ENCODE measurements around the gene DGKH. TPM values are rescaled to one million over a fixed set of nuclear protein-coding genes. Genes with fewer than 3 reads are reported as not detected.

The DGKH gene
- total and polyA plus RNA-seq, 10 of the 15 experiments (the other 5 are each of a cell fraction or from before 2014, with no cell fraction given): 1.3 to 15.2 (median 7.3) TPM

DNA sequence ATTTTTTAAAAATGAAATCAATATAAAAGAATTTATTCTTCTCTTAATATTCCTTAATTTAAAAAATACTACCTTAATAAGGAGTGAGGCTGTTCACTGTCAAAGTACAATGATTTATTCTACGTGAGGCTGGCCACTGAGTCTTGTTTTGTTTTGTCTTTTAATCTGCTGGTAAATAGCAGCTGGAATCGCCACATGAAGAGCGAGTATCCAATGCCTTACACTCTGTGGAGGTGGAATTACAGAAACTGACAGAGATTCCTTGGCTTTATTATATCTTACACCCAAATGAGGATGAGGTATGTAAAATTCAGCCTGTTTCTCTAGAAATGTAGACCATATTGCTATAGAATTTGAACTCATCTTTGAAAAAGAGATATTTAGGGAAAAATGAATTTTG lies 170.6 kb downstream of the DGKH start:
- no peak for ATAC-seq
- TF ChIP-seq NFYA (IDR thresholded peaks at IDR 0.05; ENCODE audit: borderline replicate concordance, low read depth, low read length) (no peak), TARDBP (IDR thresholded peaks at IDR 0.05; ENCODE audit: borderline replicate concordance) (no peak), PAX8 (IDR thresholded peaks at IDR 0.05) (no peak), ETV6 (conservative IDR thresholded peaks at IDR 0.05 in 1 of 2, IDR thresholded peaks at IDR 0.05 in 1 of 2; ENCODE audit: borderline replicate concordance in 1 of 2, low read depth in 1 of 2) (no peak), EED (IDR thresholded peaks at IDR 0.05; ENCODE audit: low read depth) (no peak), RUNX3 (IDR thresholded peaks at IDR 0.05; ENCODE audit: low read length) (no peak), POU2F2 (IDR thresholded peaks at IDR 0.05; ENCODE audit: borderline replicate concordance, low read depth, low read length) (no peak), RCOR1 (conservative IDR thresholded peaks at IDR 0.05; ENCODE audit: low read depth, low read length) (no peak), BMI1 (IDR thresholded peaks at IDR 0.05; ENCODE audit: borderline replicate concordance) (no peak), E2F8 (IDR thresholded peaks at IDR 0.05; ENCODE audit: low read depth, partially characterized antibody) (no peak), HDAC6 (IDR thresholded peaks at IDR 0.05; ENCODE audit: unreplicated experiment) (no peak), ZNF384 (IDR thresholded peaks at IDR 0.05; ENCODE audit: borderline replicate concordance, low read depth, low read length) (no peak), HDAC2 (IDR thresholded peaks at IDR 0.05) (no peak)
- TF ChIP-seq, protein P1, sequence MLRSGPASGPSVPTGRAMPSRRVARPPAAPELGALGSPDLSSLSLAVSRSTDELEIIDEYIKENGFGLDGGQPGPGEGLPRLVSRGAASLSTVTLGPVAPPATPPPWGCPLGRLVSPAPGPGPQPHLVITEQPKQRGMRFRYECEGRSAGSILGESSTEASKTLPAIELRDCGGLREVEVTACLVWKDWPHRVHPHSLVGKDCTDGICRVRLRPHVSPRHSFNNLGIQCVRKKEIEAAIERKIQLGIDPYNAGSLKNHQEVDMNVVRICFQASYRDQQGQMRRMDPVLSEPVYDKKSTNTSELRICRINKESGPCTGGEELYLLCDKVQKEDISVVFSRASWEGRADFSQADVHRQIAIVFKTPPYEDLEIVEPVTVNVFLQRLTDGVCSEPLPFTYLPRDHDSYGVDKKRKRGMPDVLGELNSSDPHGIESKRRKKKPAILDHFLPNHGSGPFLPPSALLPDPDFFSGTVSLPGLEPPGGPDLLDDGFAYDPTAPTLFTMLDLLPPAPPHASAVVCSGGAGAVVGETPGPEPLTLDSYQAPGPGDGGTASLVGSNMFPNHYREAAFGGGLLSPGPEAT (IDR thresholded peaks at IDR 0.05; ENCODE audit: low read depth): no peak
- intact Hi-C loops (cut with micrococcal nuclease; ENCODE audit: unreplicated experiment): loop anchor here (5.0 kb wide), 1 partner anchor 552 kb away; no protein-coding TSS in a partner anchor
- POLR2A ChIA-PET: no interaction called here
- no peak overlapping the region for H3K27ac ChIP-seq (ENCODE audit: control insufficient read depth, insufficient read depth)
- RAD21 ChIA-PET (ENCODE audit: unreplicated experiment): interaction anchor here (0.7 kb wide), 1 partner anchor 117 kb away, joined by 3 read pairs; no protein-coding TSS in a partner anchor
- H3K9me3 ChIP-seq (replicated peaks; ENCODE audit: control insufficient read depth, insufficient read depth, low read length): no peaks in the 10 kb centered on the region
- H2AFZ ChIP-seq (ENCODE audit: control insufficient read depth, low read depth, low read length): no peak overlapping the region
- 97% methylated on average over 3 of the region's 3 CpGs for WGBS (ENCODE audit: insufficient coverage, insufficient replicate concordance, low lambda C conversion rate, missing lambda C conversion rate)
- H3K4me3 ChIP-seq: no peak overlapping the region
- H3K27me3 ChIP-seq (replicated peaks in 1 of 2; ENCODE audit: control insufficient read depth in 2 of 2, insufficient read depth in 2 of 2, low read length in 1 of 2): no peaks in the 10 kb centered on the region
- no peaks in the 10 kb centered on the region for H3K79me2 ChIP-seq (ENCODE audit: control insufficient read depth, insufficient read depth, low read length)
- no peaks in the 10 kb centered on the region for H4K20me1 ChIP-seq (ENCODE audit: control insufficient read depth, insufficient read depth)
- no peak for FAIRE-seq
- H3K4me1 ChIP-seq (ENCODE audit: control insufficient read depth, insufficient read depth, low read length): no peaks in the 10 kb centered on the region
- SMC1A ChIA-PET (ENCODE audit: uncharacterized antibody, unreplicated experiment): no interaction called here
- in situ Hi-C loops (cut with MboI): no loop called here
- H3K4me2 ChIP-seq (ENCODE audit: control insufficient read depth, insufficient read depth): no peak overlapping the region
- CTCF ChIA-PET: interaction anchor here (1.2 to 3.7 kb wide), 4 partner anchors 14 to 550 kb away, joined by 3 to 21 read pairs (median 6); no protein-coding TSS in a partner anchor
- H3K36me3 ChIP-seq (ENCODE audit: control insufficient read depth in 2 of 2, insufficient read depth in 2 of 2, low read length in 1 of 2): peaks cover 0 to 17% of the 10 kb centered on the region in 2 experiments; a peak in 2 of 4 replicates
- no peak overlapping the region for H3K9ac ChIP-seq (ENCODE audit: control insufficient read depth, insufficient read depth, low read length)
- BruUV-seq (replicated peaks): no TSS peak
- DNase-seq (ENCODE audit: low read depth, low spot score): no peak
